HTERT RPE-1 (cell line): ENCODE measurements around the gene PSG6.
"Not testable (repeated sequence)": the region's sequence is repeated elsewhere in the genome, so short reads cannot be mapped to it uniquely, and the experiment has no call there.

Experiments used
- in situ Hi-C: fragments of 300-500 bp; cut with MboI; formaldehyde crosslinking; loops from 4 replicates; pipeline ENCODE4 v1.14.3; 2020; ENCODE audit warnings: low sequenced_read_pairs

Gene PSG6

GRCh38 chr19:42911731-42912130 lies 6.0 kb downstream of the PSG6 start:
- in situ Hi-C loops, result not testable (repeated sequence)

- in situ Hi-C loops, result not testable (repeated sequence)
These were observed 11.5 kb downstream of the PSG6 start for GRCh38 chr19:42906162-42906561.

- in situ Hi-C loops, result not testable (repeated sequence)
These were observed 17.1 kb downstream of the PSG6 start for GRCh38 chr19:42900561-42900960.

DNA sequence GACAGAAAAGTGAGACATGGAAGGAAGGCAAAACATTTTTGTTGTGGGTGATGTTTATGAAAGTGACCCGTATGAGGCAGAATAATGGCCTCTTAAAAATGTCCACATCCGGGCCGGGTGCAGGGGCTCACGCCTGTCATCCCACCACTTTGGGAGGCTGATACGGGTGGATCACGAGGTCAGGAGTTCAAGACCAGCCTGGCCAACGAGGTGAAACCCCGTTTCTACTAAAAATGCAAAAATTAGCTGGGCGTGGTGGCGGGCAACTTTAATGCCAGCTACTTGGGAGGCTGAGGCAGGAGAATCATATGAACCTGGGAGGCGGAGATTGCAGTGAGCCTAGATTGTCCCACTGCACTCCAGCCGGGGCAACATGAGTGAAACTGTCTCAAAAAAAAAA lies 18.0 kb downstream of the PSG6 start:
- in situ Hi-C loops, result not testable (repeated sequence)

- in situ Hi-C loops, result not testable (repeated sequence)
These were observed 18.6 kb downstream of the PSG6 start for GRCh38 chr19:42899110-42899509.

DNA sequence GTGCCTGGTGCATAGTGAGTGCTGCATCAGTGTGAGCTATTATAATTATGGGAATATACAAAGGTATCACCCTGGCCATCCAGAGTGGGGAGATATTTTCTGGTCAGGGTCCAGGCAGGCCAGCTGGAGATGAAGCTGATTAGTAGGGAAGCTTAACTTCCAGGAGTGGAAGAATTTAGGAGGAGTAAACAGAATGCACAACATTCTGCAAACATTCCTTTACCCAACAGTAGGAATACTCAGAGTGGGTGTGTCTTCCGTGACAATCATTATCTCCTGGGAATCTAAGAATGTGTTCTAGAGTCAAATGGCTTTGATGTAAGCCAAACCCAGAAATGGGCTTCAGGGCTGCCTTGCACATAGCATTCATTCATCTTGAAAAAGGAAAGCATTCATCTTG lies 19.0 kb downstream of the PSG6 start:
- in situ Hi-C loops, result not testable (repeated sequence)

GRCh38 chr19:42897729-42898128 lies 20.0 kb downstream of the PSG6 start:
- in situ Hi-C loops, result not testable (repeated sequence)

- in situ Hi-C loops, result not testable (repeated sequence)
These were observed 27.2 kb downstream of the PSG6 start for GRCh38 chr19:42890446-42890845.

DNA sequence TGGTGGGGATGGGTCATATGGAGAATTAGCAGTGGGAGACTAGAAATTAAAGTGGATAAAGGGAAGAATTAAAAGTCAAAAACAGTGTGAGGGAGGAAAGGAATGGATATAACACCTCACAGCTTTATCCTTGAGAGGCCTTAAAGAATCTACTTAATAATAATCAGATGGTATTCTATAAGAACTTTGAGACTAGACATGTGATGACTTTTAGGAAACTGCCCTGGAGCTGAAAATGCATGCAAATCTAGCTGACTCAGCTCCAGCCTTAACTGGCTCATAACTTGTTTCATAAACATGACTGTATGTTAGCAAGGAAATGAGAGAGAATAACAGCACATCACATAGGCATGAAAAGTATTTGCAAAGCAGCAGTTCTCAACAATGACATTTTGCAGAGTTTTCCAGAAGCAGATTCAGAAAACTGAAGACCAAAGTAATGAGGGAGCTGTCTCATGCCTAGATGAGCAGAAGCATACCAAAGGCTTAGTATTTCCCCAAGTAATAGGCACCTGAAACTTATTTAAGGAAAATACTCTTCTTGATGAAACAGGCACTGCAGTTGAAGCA lies 29.7 kb downstream of the PSG6 start:
- in situ Hi-C loops, result not testable (repeated sequence)

DNA sequence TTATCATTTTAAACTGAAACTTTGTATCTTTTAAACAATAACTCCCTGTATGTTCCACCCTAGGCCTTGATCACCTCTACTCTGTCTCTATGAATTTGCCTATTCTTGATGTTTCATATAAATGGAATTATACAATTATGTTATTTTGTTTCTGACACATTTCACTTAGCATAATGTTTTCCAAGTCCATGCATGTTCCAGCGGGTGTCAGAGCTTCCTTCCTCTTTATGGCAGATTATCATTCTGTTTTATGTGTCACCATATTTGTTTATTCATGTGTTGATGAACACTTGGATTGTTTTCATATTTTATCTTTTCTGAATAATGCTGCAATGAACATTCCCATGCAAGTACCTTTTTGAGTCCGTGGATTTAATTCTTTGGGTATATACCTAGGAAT lies 35.0 kb downstream of the PSG6 start:
- in situ Hi-C loops, result not testable (repeated sequence)

- in situ Hi-C loops, result not testable (repeated sequence)
These were observed 35.7 kb downstream of the PSG6 start for GRCh38 chr19:42882010-42882409.

GRCh38 chr19:42881279-42881678 lies 36.4 kb downstream of the PSG6 start:
- in situ Hi-C loops, result not testable (repeated sequence)

DNA sequence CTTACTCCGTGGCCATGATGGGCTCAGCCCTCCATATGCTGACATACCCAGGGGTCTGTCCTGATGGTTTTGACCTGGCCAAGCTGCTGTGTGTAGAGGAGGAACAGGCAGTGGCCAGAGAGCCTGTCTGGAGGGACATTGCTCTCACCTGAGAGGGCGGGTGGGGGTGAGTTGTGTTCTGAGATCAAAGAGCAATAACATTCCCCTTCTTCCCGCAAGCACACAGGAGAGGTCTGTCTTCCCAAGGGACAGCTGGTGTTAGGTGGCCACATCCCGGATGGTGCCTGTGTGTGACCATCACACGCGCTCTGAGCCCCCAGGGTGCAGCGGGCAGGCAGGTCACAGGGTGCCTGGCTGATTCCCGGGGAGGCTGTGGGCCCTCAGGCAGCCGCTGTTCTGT lies 37.1 kb downstream of the PSG6 start:
- in situ Hi-C loops, result not testable (repeated sequence)

- in situ Hi-C loops, result no loop called here
These were observed 38.1 kb downstream of the PSG6 start, which contains the start of gene PSG1 for GRCh38 chr19:42879613-42880012. PSG1 (minus strand) TSS chr19:42879713; CDS start chr19:42879581, 132 bp downstream.

DNA sequence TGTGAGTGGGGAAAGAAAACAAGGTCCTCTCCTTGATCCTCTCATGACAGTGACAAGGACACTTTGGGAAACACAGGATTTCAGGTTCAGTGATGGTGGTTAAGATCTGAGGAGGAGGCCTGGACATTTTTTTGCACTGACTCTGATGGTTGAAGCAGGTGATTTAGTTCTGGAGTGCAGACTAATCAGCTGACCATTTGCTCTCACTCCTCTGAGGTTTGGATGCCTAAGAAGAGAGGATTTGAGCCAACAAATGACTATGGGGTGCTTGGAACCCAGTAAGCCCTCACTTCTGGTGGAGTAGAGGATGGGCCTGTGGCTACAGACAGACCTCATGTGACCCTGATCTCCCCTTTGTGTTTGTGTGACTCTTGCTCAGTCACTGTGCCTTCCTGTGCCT lies 41.1 kb downstream of the PSG6 start:
- in situ Hi-C loops, result not testable (repeated sequence)

GRCh38 chr19:42875881-42876280 lies 41.8 kb downstream of the PSG6 start:
- in situ Hi-C loops, result not testable (repeated sequence)

DNA sequence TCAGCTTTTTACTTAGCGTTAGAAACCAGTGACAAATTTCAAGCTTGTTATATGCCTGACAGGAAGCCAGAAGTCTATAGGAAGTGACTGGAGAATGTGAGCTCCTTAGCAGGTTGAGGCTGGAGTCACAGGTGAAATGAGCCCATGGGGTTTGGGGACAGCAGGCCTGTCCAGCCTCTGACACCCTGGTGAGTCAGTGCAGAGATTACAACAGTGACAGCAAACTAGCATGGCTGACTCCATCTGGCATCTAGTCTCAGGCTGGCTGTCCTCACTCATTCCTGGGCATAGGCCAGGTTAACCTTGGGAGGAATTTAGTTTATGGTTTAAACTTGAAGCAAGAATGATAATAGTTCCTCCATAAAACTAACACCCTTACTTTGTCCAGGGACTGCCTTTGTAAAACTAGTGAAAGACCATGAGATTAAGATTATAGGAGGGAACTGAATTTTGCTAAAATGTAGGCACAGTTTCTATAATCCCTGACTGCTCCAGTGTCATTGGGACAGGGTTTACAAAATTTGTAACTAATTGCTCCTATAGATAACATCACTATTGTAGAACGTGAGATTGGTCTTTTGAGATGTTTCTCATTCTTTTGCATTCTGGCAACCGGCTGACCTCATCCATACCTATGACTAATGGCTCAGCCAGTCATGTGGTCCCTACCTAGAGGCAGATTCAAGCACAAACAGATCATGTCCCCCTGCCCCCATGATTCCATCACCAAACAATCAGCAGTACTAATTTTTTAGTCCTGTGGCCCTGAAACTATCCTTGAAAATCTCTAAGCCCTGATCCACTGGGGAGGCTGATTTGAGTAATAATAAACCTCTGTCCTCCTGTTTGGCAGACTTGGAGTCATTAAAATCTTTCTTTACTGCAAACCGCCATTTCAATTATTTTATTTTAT lies 42.5 kb downstream of the PSG6 start:
- in situ Hi-C loops, result not testable (repeated sequence)

DNA sequence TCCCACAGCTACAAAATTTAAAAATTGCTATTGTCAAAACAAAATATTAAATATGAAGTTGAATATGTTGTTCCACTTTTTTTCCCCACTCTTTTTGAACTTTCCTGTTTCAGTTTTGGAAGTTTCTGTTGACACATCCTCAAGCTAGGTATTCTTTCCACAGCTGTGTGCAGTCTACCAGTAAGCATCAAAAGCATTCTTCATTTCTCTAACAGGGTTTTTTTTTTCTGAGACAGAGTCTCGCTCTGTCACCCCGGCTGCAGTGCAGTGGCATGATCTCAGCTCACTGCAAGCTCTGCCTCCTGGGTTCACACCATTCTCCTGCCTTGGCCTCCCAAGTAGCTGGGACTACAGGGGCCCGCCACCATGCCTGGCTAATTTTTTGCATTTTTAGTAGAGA lies 43.6 kb downstream of the PSG6 start:
- in situ Hi-C loops, result not testable (repeated sequence)

GRCh38 chr19:42872608-42873007 lies 45.1 kb downstream of the PSG6 start:
- in situ Hi-C loops, result no loop called here

DNA sequence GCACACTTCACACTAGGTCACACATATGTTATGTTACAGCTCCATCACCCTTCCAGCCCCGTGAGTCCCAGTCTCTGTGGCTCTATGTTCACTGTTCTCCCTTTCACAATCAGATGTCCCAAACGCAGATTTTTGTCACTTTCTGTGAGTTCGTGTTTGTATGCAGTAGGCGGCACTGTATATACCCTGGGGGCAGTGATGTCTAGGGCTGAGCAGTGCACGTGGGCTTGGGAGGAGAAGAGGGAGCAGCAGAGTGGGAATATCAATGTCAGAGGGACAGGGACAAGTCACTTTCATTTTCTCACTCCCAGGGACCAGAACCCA lies 60.2 kb downstream of the PSG6 start:
- in situ Hi-C loops, result no loop called here

GRCh38 chr19:42856866-42857543 lies 60.7 kb downstream of the PSG6 start:
- in situ Hi-C loops, result not testable (repeated sequence)

- in situ Hi-C loops, result not testable (repeated sequence)
These were observed 62.9 kb downstream of the PSG6 start for GRCh38 chr19:42854745-42855144.
